ENCODE measurements around the gene MBD3L3. TPM values are rescaled to one million over a fixed set of nuclear protein-coding genes. Genes with fewer than 3 reads are reported as not detected.
"Not testable (repeated sequence)": the region's sequence is repeated elsewhere in the genome, so short reads cannot be mapped to it uniquely, and the experiment has no call there.

Gene MBD3L3
- total and polyA plus RNA-seq, 4 donors: not detected

DNA sequence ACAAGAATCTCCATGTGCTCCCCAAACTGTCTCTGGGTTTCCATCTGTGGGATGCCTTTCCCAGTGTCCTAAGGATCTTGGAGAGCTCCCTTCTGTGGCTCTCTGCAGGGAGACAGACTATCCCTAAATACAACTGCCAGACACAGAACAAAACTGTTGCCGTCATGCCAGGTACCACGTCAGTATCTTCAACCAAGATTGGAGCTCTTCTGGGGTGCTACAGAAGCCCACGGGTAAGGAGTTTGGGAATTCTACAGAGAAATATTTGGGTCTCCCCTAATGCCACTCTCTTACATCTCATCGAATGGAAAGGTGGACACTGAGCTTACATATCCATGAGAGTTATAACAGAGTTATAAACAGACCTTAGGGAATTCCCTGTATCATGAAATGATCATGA, 4.9 kb upstream of the MBD3L3 start:
- TF ChIP-seq CTCF (IDR thresholded peaks at IDR 0.05; ENCODE audit: control extremely low read depth, extremely low read depth): no peak
- Histone ChIP-seq H3K27me3 (ENCODE audit: control insufficient read depth in 3 of 3, insufficient read depth in 3 of 3, low read length in 2 of 3) (no peaks in the 10 kb centered on the region), H3K4me1 (ENCODE audit: control insufficient read depth in 5 of 5, insufficient read depth in 5 of 5, low read length in 5 of 5) (no peaks in the 10 kb centered on the region), H3K27ac (ENCODE audit: low read depth in 1 of 2, low read length in 1 of 2) (no peak overlapping the region), H3K9ac (ENCODE audit: insufficient read depth in 1 of 2, low read length in 2 of 2) (no peak overlapping the region), H3K4me3 (no peak overlapping the region), H3K9me3 (ENCODE audit: control insufficient read depth in 4 of 4, insufficient read depth in 3 of 4, low read length in 3 of 4) (no peaks in the 10 kb centered on the region), H3K36me3 (ENCODE audit: control insufficient read depth in 4 of 4, insufficient read depth in 4 of 4, low read length in 4 of 4) (no peaks in the 10 kb centered on the region)
- WGBS, 2 donors: 73 to 84% methylated on average over 4 of the region's 4 CpGs
- ATAC-seq (ENCODE audit: insufficient read depth, low FRiP score) (no peak), DNase-seq (no peak)

- ATAC-seq (ENCODE audit: insufficient read depth, low FRiP score); H3K9me3 ChIP-seq (ENCODE audit: control insufficient read depth in 4 of 4, insufficient read depth in 3 of 4, low read length in 3 of 4); H3K9ac ChIP-seq (ENCODE audit: insufficient read depth in 1 of 2, low read length in 2 of 2); H3K4me1 ChIP-seq (ENCODE audit: control insufficient read depth in 5 of 5, insufficient read depth in 5 of 5, low read length in 5 of 5); H3K27ac ChIP-seq (ENCODE audit: low read depth in 1 of 2, low read length in 1 of 2); DNase-seq; H3K36me3 ChIP-seq (ENCODE audit: control insufficient read depth in 4 of 4, insufficient read depth in 4 of 4, low read length in 4 of 4); H3K27me3 ChIP-seq (ENCODE audit: control insufficient read depth in 3 of 3, insufficient read depth in 3 of 3, low read length in 2 of 3); H3K4me3 ChIP-seq: not testable (repeated sequence)
- 11 to 38% methylated on average over 1 of the region's 2 CpGs for WGBS, 2 donors
These were observed 1.5 kb upstream of the MBD3L3 start for GRCh38 chr19:7059977-7060376.

DNA sequence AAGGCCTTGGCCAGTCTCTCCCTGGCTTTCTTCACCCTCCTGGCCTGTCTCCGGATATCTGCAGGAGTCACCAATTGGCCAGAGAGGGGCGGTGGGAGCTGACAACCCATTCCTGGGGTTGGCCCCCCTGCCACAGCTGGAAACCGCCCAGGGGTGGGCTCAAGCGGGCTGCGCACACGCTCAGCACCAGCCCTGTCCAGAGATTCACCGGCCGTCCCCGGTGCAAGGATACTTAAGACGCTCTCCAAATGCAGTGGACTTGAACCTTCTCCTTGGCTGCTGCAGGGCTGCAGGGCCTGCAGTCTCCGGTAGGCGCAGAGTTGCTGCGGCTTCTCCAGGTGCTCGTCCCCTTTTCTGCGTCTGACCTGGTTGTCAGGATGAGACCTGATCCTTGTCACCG, 2.1 kb downstream of the MBD3L3 start:
- 60 to 86% methylated on average over 1 to 8 of the region's 16 CpGs for WGBS, 2 donors
- not testable (repeated sequence) for ATAC-seq (ENCODE audit: insufficient read depth, low FRiP score); H3K4me3 ChIP-seq; H3K9me3 ChIP-seq (ENCODE audit: control insufficient read depth in 4 of 4, insufficient read depth in 3 of 4, low read length in 3 of 4); H3K4me1 ChIP-seq (ENCODE audit: control insufficient read depth in 5 of 5, insufficient read depth in 5 of 5, low read length in 5 of 5); H3K27ac ChIP-seq (ENCODE audit: low read depth in 1 of 2, low read length in 1 of 2); H3K27me3 ChIP-seq (ENCODE audit: control insufficient read depth in 3 of 3, insufficient read depth in 3 of 3, low read length in 2 of 3); H3K9ac ChIP-seq (ENCODE audit: insufficient read depth in 1 of 2, low read length in 2 of 2); H3K36me3 ChIP-seq (ENCODE audit: control insufficient read depth in 4 of 4, insufficient read depth in 4 of 4, low read length in 4 of 4); DNase-seq

DNA sequence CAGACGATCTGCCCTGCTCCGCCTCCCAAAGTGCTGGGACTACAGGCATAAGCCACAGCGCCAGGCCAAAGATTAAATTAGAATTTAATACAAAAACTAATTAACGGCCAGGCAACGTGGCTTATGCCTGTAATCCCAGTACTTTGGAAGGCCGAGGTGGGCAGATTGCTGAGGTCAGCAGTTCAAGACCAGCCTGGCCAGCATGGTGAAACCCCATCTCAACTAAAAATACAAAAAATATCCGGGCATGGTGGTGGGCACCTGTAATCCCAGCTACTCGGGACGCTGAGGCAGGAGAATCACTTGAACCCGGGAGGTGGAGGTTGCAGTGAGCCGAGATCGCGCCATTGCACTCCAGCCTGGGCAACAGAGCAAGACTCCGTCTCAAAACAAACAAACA, 2.8 kb downstream of the MBD3L3 start:
- H3K9ac ChIP-seq (ENCODE audit: insufficient read depth in 1 of 2, low read length in 2 of 2); H3K27ac ChIP-seq (ENCODE audit: low read depth in 1 of 2, low read length in 1 of 2); ATAC-seq (ENCODE audit: insufficient read depth, low FRiP score); H3K36me3 ChIP-seq (ENCODE audit: control insufficient read depth in 4 of 4, insufficient read depth in 4 of 4, low read length in 4 of 4); H3K4me3 ChIP-seq; DNase-seq; H3K27me3 ChIP-seq (ENCODE audit: control insufficient read depth in 3 of 3, insufficient read depth in 3 of 3, low read length in 2 of 3); H3K9me3 ChIP-seq (ENCODE audit: control insufficient read depth in 4 of 4, insufficient read depth in 3 of 4, low read length in 3 of 4); H3K4me1 ChIP-seq (ENCODE audit: control insufficient read depth in 5 of 5, insufficient read depth in 5 of 5, low read length in 5 of 5): not testable (repeated sequence)
- WGBS, 2 donors: 92 to 93% methylated on average over 12 of the region's 14 CpGs

- not testable (repeated sequence) for H3K4me1 ChIP-seq (ENCODE audit: control insufficient read depth in 5 of 5, insufficient read depth in 5 of 5, low read length in 5 of 5); H3K9me3 ChIP-seq (ENCODE audit: control insufficient read depth in 4 of 4, insufficient read depth in 3 of 4, low read length in 3 of 4); ATAC-seq (ENCODE audit: insufficient read depth, low FRiP score); DNase-seq; H3K4me3 ChIP-seq; H3K27ac ChIP-seq (ENCODE audit: low read depth in 1 of 2, low read length in 1 of 2); H3K9ac ChIP-seq (ENCODE audit: insufficient read depth in 1 of 2, low read length in 2 of 2); H3K27me3 ChIP-seq (ENCODE audit: control insufficient read depth in 3 of 3, insufficient read depth in 3 of 3, low read length in 2 of 3); H3K36me3 ChIP-seq (ENCODE audit: control insufficient read depth in 4 of 4, insufficient read depth in 4 of 4, low read length in 4 of 4)
- WGBS, 2 donors: 94 to 96% methylated on average over 8 to 12 of the region's 14 CpGs
These were observed 3.7 kb downstream of the MBD3L3 start for GRCh38 chr19:7054635-7055368.

GRCh38 chr19:7052896-7053295, 5.6 kb downstream of the MBD3L3 start:
- H3K27ac ChIP-seq (ENCODE audit: low read depth in 1 of 2, low read length in 1 of 2); H3K9me3 ChIP-seq (ENCODE audit: control insufficient read depth in 4 of 4, insufficient read depth in 3 of 4, low read length in 3 of 4); H3K4me1 ChIP-seq (ENCODE audit: control insufficient read depth in 5 of 5, insufficient read depth in 5 of 5, low read length in 5 of 5); H3K9ac ChIP-seq (ENCODE audit: insufficient read depth in 1 of 2, low read length in 2 of 2); ATAC-seq (ENCODE audit: insufficient read depth, low FRiP score); H3K27me3 ChIP-seq (ENCODE audit: control insufficient read depth in 3 of 3, insufficient read depth in 3 of 3, low read length in 2 of 3); DNase-seq; H3K36me3 ChIP-seq (ENCODE audit: control insufficient read depth in 4 of 4, insufficient read depth in 4 of 4, low read length in 4 of 4); H3K4me3 ChIP-seq: not testable (repeated sequence)
- WGBS, 2 donors: 86 to 88% methylated on average over 7 of the region's 7 CpGs

DNA sequence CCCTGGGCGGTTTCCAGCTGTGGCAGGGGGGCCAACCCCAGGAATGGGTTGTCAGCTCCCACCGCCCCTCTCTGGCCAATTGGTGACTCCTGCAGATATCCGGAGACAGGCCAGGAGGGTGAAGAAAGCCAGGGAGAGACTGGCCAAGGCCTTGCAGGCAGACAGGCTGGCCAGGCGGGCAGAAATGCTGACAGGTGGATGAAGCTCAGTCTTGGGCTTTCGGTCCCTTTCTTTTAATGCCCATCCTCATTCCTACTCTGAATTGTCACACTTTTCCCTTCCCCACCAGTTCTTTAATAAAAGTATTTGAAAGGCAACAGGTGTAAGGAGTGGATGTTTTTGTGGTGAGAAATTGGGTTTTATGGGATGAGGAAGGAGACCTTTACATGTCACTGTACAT, 7.1 kb downstream of the MBD3L3 start:
- WGBS, 2 donors: 83 to 96% methylated on average over 2 of the region's 5 CpGs

GRCh38 chr19:7049021-7049420, 9.5 kb downstream of the MBD3L3 start, which contains the start of gene MBD3L2:
Gene MBD3L2 (plus strand): TSS chr19:7049321. CDS start chr19:7049374, 53 bp downstream.
- not testable (repeated sequence) for H3K9ac ChIP-seq (ENCODE audit: insufficient read depth in 1 of 2, low read length in 2 of 2); H3K36me3 ChIP-seq (ENCODE audit: control insufficient read depth in 4 of 4, insufficient read depth in 4 of 4, low read length in 4 of 4); H3K4me3 ChIP-seq; H3K27ac ChIP-seq (ENCODE audit: low read depth in 1 of 2, low read length in 1 of 2); ATAC-seq (ENCODE audit: insufficient read depth, low FRiP score); H3K9me3 ChIP-seq (ENCODE audit: control insufficient read depth in 4 of 4, insufficient read depth in 3 of 4, low read length in 3 of 4); DNase-seq; H3K27me3 ChIP-seq (ENCODE audit: control insufficient read depth in 3 of 3, insufficient read depth in 3 of 3, low read length in 2 of 3); H3K4me1 ChIP-seq (ENCODE audit: control insufficient read depth in 5 of 5, insufficient read depth in 5 of 5, low read length in 5 of 5)
- WGBS, 2 donors: no CpG with 5 or more reads among the region's 7 CpGs

More for the DNA sequence above, 7.1 kb downstream of the MBD3L3 start:
- H3K4me1 ChIP-seq (ENCODE audit: control insufficient read depth in 5 of 5, insufficient read depth in 5 of 5, low read length in 5 of 5); DNase-seq; H3K9me3 ChIP-seq (ENCODE audit: control insufficient read depth in 4 of 4, insufficient read depth in 3 of 4, low read length in 3 of 4); ATAC-seq (ENCODE audit: insufficient read depth, low FRiP score); H3K36me3 ChIP-seq (ENCODE audit: control insufficient read depth in 4 of 4, insufficient read depth in 4 of 4, low read length in 4 of 4); H3K9ac ChIP-seq (ENCODE audit: insufficient read depth in 1 of 2, low read length in 2 of 2); H3K4me3 ChIP-seq; H3K27ac ChIP-seq (ENCODE audit: low read depth in 1 of 2, low read length in 1 of 2); H3K27me3 ChIP-seq (ENCODE audit: control insufficient read depth in 3 of 3, insufficient read depth in 3 of 3, low read length in 2 of 3): not testable (repeated sequence)
